Measurements from ENCODE around the gene NFIA. TPM values are rescaled to one million over a fixed set of nuclear protein-coding genes. Genes with fewer than 3 reads are reported as not detected.

NFIA gene
- total and polyA plus RNA-seq, 12 donors: 15.6 to 109 (median 66.3) TPM

- no peak for DNase-seq
- Histone ChIP-seq H3K27me3 (no peaks in the 10 kb centered on the region), H3K4me1 (replicated peaks in 1 of 2) (peaks cover 7 to 19% of the 10 kb centered on the region in 2 donors), H3K27ac (peak overlapping the region in 1 of 5 donors; percentile 36), H3K36me3 (replicated peaks in 1 of 2) (no peaks in the 10 kb centered on the region), H3K9me3 (replicated peaks in 1 of 3) (no peaks in the 10 kb centered on the region), H3K4me3 (no peak overlapping the region)
- WGBS, 4 donors: 48 to 60% (median 49%) methylated on average over 2 of the region's 2 CpGs
- intact Hi-C loops (cut with DNase I): no loop called here
- no peak for TF ChIP-seq CTCF (IDR thresholded peaks at IDR 0.05)
- no peak for TF ChIP-seq POLR2A (IDR thresholded peaks at IDR 0.05)
Observed at GRCh38 chr1:61299463-61299862, 217.1 kb downstream of the NFIA start.

- Histone ChIP-seq H3K9me3 (replicated peaks in 1 of 3) (no peaks in the 10 kb centered on the region), H3K36me3 (replicated peaks in 1 of 2) (no peaks in the 10 kb centered on the region), H3K27ac (no peak overlapping the region), H3K4me3 (no peak overlapping the region), H3K4me1 (replicated peaks in 1 of 2) (peaks cover 7 to 19% of the 10 kb centered on the region in 2 donors), H3K27me3 (no peaks in the 10 kb centered on the region)
- no peak for DNase-seq
- intact Hi-C loops (cut with DNase I): no loop called here
- 79 to 85% (median 82%) methylated on average over 3 of the region's 3 CpGs for WGBS, 4 donors
- TF ChIP-seq CTCF (IDR thresholded peaks at IDR 0.05) (no peak), POLR2A (IDR thresholded peaks at IDR 0.05) (no peak)
Observed at GRCh38 chr1:61300899-61301298, 218.5 kb downstream of the NFIA start.

GRCh38 chr1:61301824-61302657 lies 219.7 kb downstream of the NFIA start:
- H3K27me3 ChIP-seq: no peaks in the 10 kb centered on the region
- H3K9me3 ChIP-seq (replicated peaks in 1 of 3): no peaks in the 10 kb centered on the region
- H3K4me3 ChIP-seq: no peak overlapping the region
- no peak for DNase-seq
- peaks cover 7 to 19% of the 10 kb centered on the region in 2 donors for H3K4me1 ChIP-seq (replicated peaks in 1 of 2)
- intact Hi-C loops (cut with DNase I): no loop called here
- H3K27ac ChIP-seq: peak overlapping the region in 1 of 5 donors; percentile 33
- 48 to 76% (median 66%) methylated on average over 4 of the region's 4 CpGs for WGBS, 4 donors
- TF ChIP-seq CTCF (IDR thresholded peaks at IDR 0.05): no peak
- no peak for TF ChIP-seq POLR2A (IDR thresholded peaks at IDR 0.05)
- no peaks in the 10 kb centered on the region for H3K36me3 ChIP-seq (replicated peaks in 1 of 2)

GRCh38 chr1:61307422-61308142 lies 225.2 kb downstream of the NFIA start:
- TF ChIP-seq CTCF (IDR thresholded peaks at IDR 0.05): no peak
- no peak for TF ChIP-seq POLR2A (IDR thresholded peaks at IDR 0.05)
- no peak for DNase-seq
- WGBS, 4 donors: 90 to 93% (median 91%) methylated on average over 3 of the region's 3 CpGs

More at GRCh38 chr1:61307422-61308142, 225.2 kb downstream of the NFIA start:
- H3K9me3 ChIP-seq (replicated peaks in 1 of 3): no peaks in the 10 kb centered on the region
- H3K27ac ChIP-seq: no peak overlapping the region
- intact Hi-C loops (cut with DNase I): no loop called here
- H3K27me3 ChIP-seq: no peaks in the 10 kb centered on the region
- H3K4me3 ChIP-seq: no peak overlapping the region
- peaks cover 0 to 3% of the 10 kb centered on the region in 2 donors for H3K4me1 ChIP-seq (replicated peaks in 1 of 2)
- H3K36me3 ChIP-seq (replicated peaks in 1 of 2): no peaks in the 10 kb centered on the region
